ENCODE data around the gene P2RY2.

P2RY2 gene

GRCh38 chr11:73192272-73192671, 25.8 kb upstream of the P2RY2 start:
- no peaks in the 10 kb centered on the region for H3K36me3 ChIP-seq (ENCODE audit: low read length)
- no peaks in the 10 kb centered on the region for H3K79me2 ChIP-seq (ENCODE audit: insufficient read depth, low read length)
- H3F3A ChIP-seq (ENCODE audit: insufficient read depth): no peaks in the 10 kb centered on the region
- H3K4me3 ChIP-seq (ENCODE audit: insufficient read depth, low read length, poor library complexity, severe bottlenecking): no peak overlapping the region
- TF ChIP-seq CTCF (IDR thresholded peaks at IDR 0.05; ENCODE audit: insufficient read depth, low read length, poor library complexity, severe bottlenecking) (no peak), EZH2phosphoT487 (conservative IDR thresholded peaks at IDR 0.05; ENCODE audit: low read length) (no peak)
- no peak overlapping the region for H3K27ac ChIP-seq (ENCODE audit: low read depth, low read length)
- no peaks in the 10 kb centered on the region for H4K20me1 ChIP-seq (ENCODE audit: low read depth, low read length)
- H3K9me2 ChIP-seq (replicated peaks; ENCODE audit: insufficient read depth, low read length): no peaks in the 10 kb centered on the region
- H3K9ac ChIP-seq (ENCODE audit: low read length): no peak overlapping the region
- no peaks in the 10 kb centered on the region for H3K9me3 ChIP-seq (ENCODE audit: insufficient read depth, low read length)
- H3K4me2 ChIP-seq (ENCODE audit: low read depth, low read length, poor library complexity, severe bottlenecking): no peak overlapping the region
- no peaks in the 10 kb centered on the region for H3K27me3 ChIP-seq (ENCODE audit: low read length)
- no peak overlapping the region for H2AFZ ChIP-seq (ENCODE audit: low read depth, low read length, severe bottlenecking)

DNA sequence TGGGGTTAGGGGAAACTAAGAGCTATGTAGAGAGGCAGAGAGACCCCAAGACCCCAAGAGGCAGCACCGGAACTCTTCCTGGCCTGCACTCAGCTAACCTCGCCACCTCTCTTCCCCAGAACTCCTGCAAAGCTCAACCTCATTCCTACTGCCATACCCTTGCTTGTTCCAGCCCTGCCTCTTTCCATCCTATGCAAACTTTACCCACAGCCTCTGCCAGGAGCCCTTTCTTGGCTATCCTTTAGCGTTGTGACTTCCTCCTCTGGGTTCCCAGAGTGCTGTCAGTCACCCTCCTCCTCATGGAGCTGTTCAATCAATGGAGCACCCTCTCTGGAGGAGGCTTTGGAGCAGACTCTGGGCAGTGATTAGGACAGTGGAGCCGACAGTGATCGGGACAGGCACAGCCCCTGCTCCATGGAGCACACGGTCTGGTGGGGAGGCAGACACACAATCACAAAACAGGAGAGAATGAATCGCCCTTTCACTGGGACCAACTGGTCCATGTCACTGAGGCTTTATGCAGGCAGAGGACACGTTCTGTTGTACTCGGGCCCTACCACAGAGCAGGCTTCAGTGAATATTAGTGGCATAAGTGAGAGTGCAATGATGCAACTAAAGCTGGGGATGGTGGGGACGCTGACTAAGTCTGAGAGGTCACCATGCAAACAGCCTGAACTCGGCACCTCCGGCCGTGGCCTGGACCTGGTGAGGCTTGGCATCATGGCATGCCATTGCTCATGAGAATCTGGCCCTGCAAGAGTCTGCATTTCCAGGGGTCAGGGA, 24.6 kb upstream of the P2RY2 start:
- Histone ChIP-seq H3K4me2 (ENCODE audit: low read depth, low read length, poor library complexity, severe bottlenecking) (no peak overlapping the region), H3K9me3 (ENCODE audit: insufficient read depth, low read length) (no peaks in the 10 kb centered on the region), H3K9ac (ENCODE audit: low read length) (no peak overlapping the region), H3K4me3 (ENCODE audit: insufficient read depth, low read length, poor library complexity, severe bottlenecking) (no peak overlapping the region), H2AFZ (ENCODE audit: low read depth, low read length, severe bottlenecking) (no peak overlapping the region), H3K9me2 (replicated peaks; ENCODE audit: insufficient read depth, low read length) (no peaks in the 10 kb centered on the region), H3K36me3 (ENCODE audit: low read length) (no peaks in the 10 kb centered on the region), H3K79me2 (ENCODE audit: insufficient read depth, low read length) (no peaks in the 10 kb centered on the region), H3F3A (ENCODE audit: insufficient read depth) (no peaks in the 10 kb centered on the region), H3K27me3 (ENCODE audit: low read length) (no peaks in the 10 kb centered on the region), H4K20me1 (ENCODE audit: low read depth, low read length) (no peaks in the 10 kb centered on the region), H3K27ac (ENCODE audit: low read depth, low read length) (no peak overlapping the region)
- TF ChIP-seq CTCF (IDR thresholded peaks at IDR 0.05; ENCODE audit: insufficient read depth, low read length, poor library complexity, severe bottlenecking): no peak
- TF ChIP-seq EZH2phosphoT487 (conservative IDR thresholded peaks at IDR 0.05; ENCODE audit: low read length): no peak

GRCh38 chr11:73194034-73194507, 24.0 kb upstream of the P2RY2 start:
- Histone ChIP-seq H3K4me2 (ENCODE audit: low read depth, low read length, poor library complexity, severe bottlenecking) (no peak overlapping the region), H4K20me1 (ENCODE audit: low read depth, low read length) (no peaks in the 10 kb centered on the region), H2AFZ (ENCODE audit: low read depth, low read length, severe bottlenecking) (no peak overlapping the region), H3K36me3 (ENCODE audit: low read length) (no peaks in the 10 kb centered on the region), H3K9ac (ENCODE audit: low read length) (no peak overlapping the region), H3K9me3 (ENCODE audit: insufficient read depth, low read length) (no peaks in the 10 kb centered on the region), H3K27ac (ENCODE audit: low read depth, low read length) (no peak overlapping the region), H3F3A (ENCODE audit: insufficient read depth) (no peaks in the 10 kb centered on the region), H3K79me2 (ENCODE audit: insufficient read depth, low read length) (no peaks in the 10 kb centered on the region), H3K4me3 (ENCODE audit: insufficient read depth, low read length, poor library complexity, severe bottlenecking) (no peak overlapping the region), H3K27me3 (ENCODE audit: low read length) (no peaks in the 10 kb centered on the region), H3K9me2 (replicated peaks; ENCODE audit: insufficient read depth, low read length) (no peaks in the 10 kb centered on the region)
- TF ChIP-seq CTCF (IDR thresholded peaks at IDR 0.05; ENCODE audit: insufficient read depth, low read length, poor library complexity, severe bottlenecking) (no peak), EZH2phosphoT487 (conservative IDR thresholded peaks at IDR 0.05; ENCODE audit: low read length) (no peak)

Data from SU-DHL-6 (cell line).